ENCODE results near the gene SMYD3.
"Not testable (repeated sequence)": the region's sequence is repeated elsewhere in the genome, so short reads cannot be mapped to it uniquely, and the experiment has no call there.

SMYD3 gene

GRCh38 chr1:245753807-245754206 is 753.3 kb downstream of the SMYD3 start:
- Mint-ChIP-seq H3K4me1 (ENCODE audit: low read depth) (no peaks in the 10 kb centered on the region), H3K9me3 (peaks cover 19% of the 10 kb centered on the region), H3K27me3 (no peaks in the 10 kb centered on the region), H3K4me3 (no peak overlapping the region), H3K36me3 (ENCODE audit: low read depth) (peaks cover 47% of the 10 kb centered on the region), H3K27ac (no peak overlapping the region)

- H3K36me3 Mint-ChIP-seq (ENCODE audit: low read depth), result peaks cover 49% of the 10 kb centered on the region
- H3K4me1 Mint-ChIP-seq (ENCODE audit: low read depth), result no peaks in the 10 kb centered on the region
- no peak overlapping the region for H3K27ac Mint-ChIP-seq
- peaks cover 24% of the 10 kb centered on the region for H3K9me3 Mint-ChIP-seq
- H3K27me3 Mint-ChIP-seq, result no peaks in the 10 kb centered on the region
- no peak overlapping the region for H3K4me3 Mint-ChIP-seq
These were observed 754.5 kb downstream of the SMYD3 start for GRCh38 chr1:245752561-245752960.

DNA sequence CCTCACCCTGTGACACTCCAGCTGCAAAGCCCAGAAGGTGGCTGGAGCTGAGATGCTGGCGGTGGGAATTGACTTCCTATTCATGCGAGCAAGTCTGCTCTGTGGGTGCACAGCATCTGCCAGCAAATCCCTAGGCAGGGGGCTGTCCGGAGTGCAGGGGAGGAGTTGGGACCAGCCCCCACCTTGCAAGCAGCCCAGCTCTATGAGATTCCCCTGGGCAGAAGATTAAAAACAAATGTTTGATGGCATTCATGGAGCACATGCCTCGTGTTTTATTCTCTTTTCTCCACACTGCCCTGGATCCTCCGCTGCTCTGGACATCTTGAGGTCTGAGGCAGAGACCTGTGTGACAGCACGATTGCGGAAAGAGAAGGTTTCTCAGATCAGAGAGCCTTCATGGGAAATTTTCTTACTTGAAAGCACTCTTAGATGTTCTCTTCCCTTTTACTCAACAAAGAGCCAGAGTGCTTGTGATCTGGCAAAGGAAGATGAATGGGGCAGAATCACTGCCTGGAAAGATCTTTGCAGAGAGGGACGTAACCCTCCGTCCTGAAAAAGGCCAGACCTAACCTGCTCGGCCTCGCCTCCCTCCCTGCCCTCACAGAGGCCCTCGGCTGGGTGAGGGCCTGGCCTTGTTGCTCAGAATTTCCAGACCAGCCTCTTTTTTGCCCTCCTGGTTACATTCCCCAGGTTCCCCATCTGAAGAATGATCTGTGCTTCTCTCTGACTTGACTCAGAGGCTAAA is 755.2 kb downstream of the SMYD3 start:
- H3K4me3 Mint-ChIP-seq, result no peak overlapping the region
- no peak overlapping the region for H3K27ac Mint-ChIP-seq
- peaks cover 24% of the 10 kb centered on the region for H3K9me3 Mint-ChIP-seq
- H3K4me1 Mint-ChIP-seq (ENCODE audit: low read depth), result no peaks in the 10 kb centered on the region
- H3K27me3 Mint-ChIP-seq, result no peaks in the 10 kb centered on the region
- peaks cover 51% of the 10 kb centered on the region for H3K36me3 Mint-ChIP-seq (ENCODE audit: low read depth)

DNA sequence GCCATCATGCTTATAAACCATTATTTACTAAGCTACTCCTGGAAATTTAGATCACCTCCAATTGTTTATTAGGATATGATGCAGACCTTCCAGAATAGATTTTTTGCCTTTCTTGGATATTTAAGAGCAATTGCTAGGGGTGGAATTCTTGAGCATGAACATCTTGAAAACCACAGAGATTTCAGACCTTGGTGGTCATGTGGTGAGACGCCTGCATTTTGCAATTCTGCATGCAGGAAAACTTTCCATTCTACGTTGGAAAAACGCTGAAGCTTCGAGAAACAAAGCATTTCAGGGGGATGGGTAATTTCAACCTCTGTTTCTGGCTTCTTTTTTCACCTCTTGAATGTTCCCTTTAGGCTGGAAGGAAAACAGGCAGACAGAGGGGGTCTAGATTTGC is 756.0 kb downstream of the SMYD3 start:
- Mint-ChIP-seq H3K27me3 (no peaks in the 10 kb centered on the region), H3K27ac (no peak overlapping the region), H3K4me1 (ENCODE audit: low read depth) (no peaks in the 10 kb centered on the region), H3K9me3 (peaks cover 19% of the 10 kb centered on the region), H3K36me3 (ENCODE audit: low read depth) (peaks cover 53% of the 10 kb centered on the region), H3K4me3 (no peak overlapping the region)

DNA sequence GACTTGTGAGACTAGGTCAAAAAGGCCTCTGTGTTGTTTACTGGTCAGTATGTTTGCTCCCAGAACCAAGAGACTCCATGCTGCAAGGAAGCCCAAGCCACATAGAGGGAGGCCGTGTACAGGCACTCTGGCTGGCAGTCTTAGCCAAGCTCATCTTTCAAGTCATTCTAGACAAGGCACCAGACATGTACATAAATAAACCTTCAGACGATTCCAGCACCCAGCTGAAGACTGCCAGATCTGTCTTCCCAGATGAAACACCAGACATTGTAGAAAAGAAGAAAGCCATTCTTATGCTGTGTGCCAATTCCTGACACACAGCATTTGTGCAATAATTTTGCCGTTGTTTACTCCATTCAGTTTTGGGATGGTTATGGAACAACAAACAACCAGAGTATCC is 756.8 kb downstream of the SMYD3 start:
- H3K27me3 Mint-ChIP-seq, result no peaks in the 10 kb centered on the region
- peaks cover 55% of the 10 kb centered on the region for H3K36me3 Mint-ChIP-seq (ENCODE audit: low read depth)

DNA sequence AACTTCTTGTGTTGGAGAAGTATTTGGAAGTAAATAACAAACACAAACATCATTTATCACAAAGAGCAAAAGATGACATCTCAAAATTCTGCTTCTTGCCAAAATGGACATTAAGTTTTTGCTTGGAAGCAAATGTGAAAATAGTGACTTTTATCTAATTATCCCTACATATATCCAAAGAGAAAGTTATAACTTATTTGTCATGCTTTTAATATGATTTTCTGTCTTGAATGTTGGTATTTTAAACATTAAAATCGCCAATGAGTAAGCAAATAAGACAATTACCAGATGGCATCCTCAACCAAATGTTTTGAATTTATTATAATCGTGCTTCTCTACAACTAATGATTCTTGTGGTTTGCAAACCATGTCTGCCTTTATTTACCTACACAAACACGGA is 758.0 kb downstream of the SMYD3 start:
- no peak overlapping the region for H3K4me3 Mint-ChIP-seq
- H3K9me3 Mint-ChIP-seq, result peaks cover 23% of the 10 kb centered on the region
- peaks cover 59% of the 10 kb centered on the region for H3K36me3 Mint-ChIP-seq (ENCODE audit: low read depth)
- H3K27ac Mint-ChIP-seq, result no peak overlapping the region
- H3K27me3 Mint-ChIP-seq, result no peaks in the 10 kb centered on the region
- no peaks in the 10 kb centered on the region for H3K4me1 Mint-ChIP-seq (ENCODE audit: low read depth)

More for the DNA sequence above, 756.8 kb downstream of the SMYD3 start:
- H3K4me3 Mint-ChIP-seq, result no peak overlapping the region
- H3K9me3 Mint-ChIP-seq, result peaks cover 17% of the 10 kb centered on the region
- no peaks in the 10 kb centered on the region for H3K4me1 Mint-ChIP-seq (ENCODE audit: low read depth)
- H3K27ac Mint-ChIP-seq, result no peak overlapping the region

DNA sequence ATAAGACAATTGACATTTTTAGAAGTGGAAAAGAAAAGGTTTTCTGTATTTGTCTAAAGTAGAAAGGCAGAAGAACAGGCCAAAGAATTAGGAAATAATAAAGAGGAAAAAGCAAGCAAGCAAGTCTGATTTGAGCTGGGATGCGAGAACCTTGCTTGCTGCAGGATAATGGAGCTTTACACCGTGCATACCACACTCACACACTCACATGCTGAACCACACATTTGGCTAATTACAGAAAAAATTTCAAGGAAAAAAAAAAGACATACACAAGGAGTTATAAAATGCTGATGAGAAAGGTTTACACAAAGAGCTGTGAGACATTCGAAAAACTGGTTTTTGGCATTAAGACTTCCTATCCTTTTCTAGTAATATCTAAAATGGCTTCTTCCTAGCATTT is 758.4 kb downstream of the SMYD3 start:
- H3K27ac Mint-ChIP-seq, result no peak overlapping the region
- no peaks in the 10 kb centered on the region for H3K4me1 Mint-ChIP-seq (ENCODE audit: low read depth)
- H3K36me3 Mint-ChIP-seq (ENCODE audit: low read depth), result peaks cover 59% of the 10 kb centered on the region
- H3K4me3 Mint-ChIP-seq, result no peak overlapping the region
- peaks cover 24% of the 10 kb centered on the region for H3K9me3 Mint-ChIP-seq
- no peaks in the 10 kb centered on the region for H3K27me3 Mint-ChIP-seq

GRCh38 chr1:245748240-245748639 is 758.8 kb downstream of the SMYD3 start:
- H3K27ac Mint-ChIP-seq, result no peak overlapping the region
- H3K36me3 Mint-ChIP-seq (ENCODE audit: low read depth), result peaks cover 59% of the 10 kb centered on the region
- H3K27me3 Mint-ChIP-seq, result no peaks in the 10 kb centered on the region
- no peaks in the 10 kb centered on the region for H3K4me1 Mint-ChIP-seq (ENCODE audit: low read depth)
- peaks cover 24% of the 10 kb centered on the region for H3K9me3 Mint-ChIP-seq
- H3K4me3 Mint-ChIP-seq, result no peak overlapping the region

DNA sequence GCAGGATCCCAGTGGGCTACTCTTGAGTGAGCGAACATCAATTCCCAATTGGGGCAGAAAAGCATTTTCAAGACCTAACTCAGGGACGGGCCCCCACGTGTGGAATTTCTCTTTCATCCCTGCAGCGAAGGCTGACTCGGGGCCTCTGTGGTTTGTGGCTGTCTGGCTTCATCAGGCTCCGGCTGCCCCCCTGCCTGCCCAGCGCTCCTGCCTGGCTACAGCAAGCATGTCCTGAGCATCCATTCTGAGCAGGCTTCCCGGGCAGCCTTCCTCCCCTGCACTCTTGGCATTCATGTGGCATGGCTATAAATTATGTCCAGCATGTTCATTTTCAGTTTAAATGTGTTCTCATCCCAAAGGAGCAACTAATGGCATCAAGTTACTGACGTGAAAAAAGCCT is 764.2 kb downstream of the SMYD3 start:
- Mint-ChIP-seq H3K4me1 (ENCODE audit: low read depth) (no peaks in the 10 kb centered on the region), H3K9me3 (peaks cover 15% of the 10 kb centered on the region)

DNA sequence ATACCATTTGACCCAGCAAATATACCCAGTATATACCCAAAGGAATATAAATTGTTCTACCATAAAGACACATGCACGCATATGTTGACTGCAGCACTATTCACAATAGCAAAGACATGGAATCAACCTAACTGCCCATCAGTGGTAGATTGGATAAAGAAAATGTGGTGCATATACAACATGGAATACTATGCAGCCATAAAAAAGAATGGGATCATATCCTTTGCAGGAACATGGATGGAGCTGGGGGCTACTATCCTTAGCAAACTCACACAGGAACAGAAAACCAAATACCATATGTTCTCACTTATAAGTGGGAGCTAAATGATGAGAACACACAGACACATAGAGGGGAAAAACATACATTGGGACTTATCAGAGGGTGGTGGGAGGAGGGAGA is 766.7 kb downstream of the SMYD3 start:
- H3K9me3 Mint-ChIP-seq, result peaks cover 15% of the 10 kb centered on the region
- H3K4me1 Mint-ChIP-seq (ENCODE audit: low read depth); H3K4me3 Mint-ChIP-seq; H3K27ac Mint-ChIP-seq; H3K36me3 Mint-ChIP-seq (ENCODE audit: low read depth); H3K27me3 Mint-ChIP-seq: not testable (repeated sequence)

More for the DNA sequence above, 764.2 kb downstream of the SMYD3 start:
- no peaks in the 10 kb centered on the region for H3K27me3 Mint-ChIP-seq
- peaks cover 29% of the 10 kb centered on the region for H3K36me3 Mint-ChIP-seq (ENCODE audit: low read depth)
- no peak overlapping the region for H3K4me3 Mint-ChIP-seq
- no peak overlapping the region for H3K27ac Mint-ChIP-seq

- H3K9me3 Mint-ChIP-seq, result peaks cover 42% of the 10 kb centered on the region
- peaks cover 6% of the 10 kb centered on the region for H3K36me3 Mint-ChIP-seq (ENCODE audit: low read depth)
- no peak overlapping the region for H3K27ac Mint-ChIP-seq
- H3K4me3 Mint-ChIP-seq, result no peak overlapping the region
- no peaks in the 10 kb centered on the region for H3K27me3 Mint-ChIP-seq
- no peaks in the 10 kb centered on the region for H3K4me1 Mint-ChIP-seq (ENCODE audit: low read depth)
These were observed 776.3 kb downstream of the SMYD3 start for GRCh38 chr1:245730801-245731200.

DNA sequence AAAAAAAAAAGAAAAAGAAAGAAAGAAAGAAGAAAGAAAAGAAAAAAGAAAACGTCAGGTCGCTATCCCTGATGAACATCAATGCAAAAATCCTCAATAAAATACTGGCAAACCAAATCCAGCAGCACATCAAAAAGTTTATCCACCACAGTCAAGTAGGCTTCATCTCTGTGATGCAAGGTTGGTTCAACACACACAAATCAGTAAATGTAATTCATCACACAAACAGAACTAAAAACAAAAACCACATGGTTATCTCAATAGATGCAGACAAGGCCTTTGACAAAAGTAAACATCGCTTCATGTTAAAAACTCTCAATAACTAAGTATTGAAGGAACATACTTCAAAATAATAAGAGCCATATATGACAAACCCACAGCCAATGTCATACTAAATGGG is 779.0 kb downstream of the SMYD3 start:
- peaks cover 36% of the 10 kb centered on the region for H3K9me3 Mint-ChIP-seq
- not testable (repeated sequence) for H3K27me3 Mint-ChIP-seq; H3K36me3 Mint-ChIP-seq (ENCODE audit: low read depth); H3K4me1 Mint-ChIP-seq (ENCODE audit: low read depth); H3K4me3 Mint-ChIP-seq; H3K27ac Mint-ChIP-seq

DNA sequence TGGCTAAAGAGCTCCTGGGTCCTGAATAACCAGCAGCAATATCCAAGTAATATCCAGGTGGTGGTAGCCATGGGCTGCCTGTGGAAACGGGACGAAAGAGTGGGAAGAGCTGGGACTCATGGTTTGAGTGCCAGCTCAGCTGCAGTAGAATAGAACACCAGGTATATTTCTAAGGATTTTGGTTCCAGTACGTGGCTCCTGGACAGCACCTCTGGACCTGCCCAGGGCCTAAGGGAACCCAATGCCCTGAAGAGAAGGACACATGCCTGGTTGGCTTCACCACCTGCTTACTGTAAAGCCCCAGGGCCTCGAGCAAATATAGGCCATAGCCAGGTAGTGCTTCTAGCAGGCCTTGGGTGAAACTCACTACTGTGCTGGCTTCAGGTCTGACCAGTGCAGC is 785.6 kb downstream of the SMYD3 start:
- H3K27ac Mint-ChIP-seq, result no peak overlapping the region
- no peaks in the 10 kb centered on the region for H3K27me3 Mint-ChIP-seq
- no peaks in the 10 kb centered on the region for H3K4me1 Mint-ChIP-seq (ENCODE audit: low read depth)
- H3K4me3 Mint-ChIP-seq, result no peak overlapping the region
- peaks cover 5% of the 10 kb centered on the region for H3K36me3 Mint-ChIP-seq (ENCODE audit: low read depth)
- H3K9me3 Mint-ChIP-seq, result peaks cover 6% of the 10 kb centered on the region

GRCh38 chr1:245718951-245719350 is 788.1 kb downstream of the SMYD3 start:
- Mint-ChIP-seq H3K36me3 (ENCODE audit: low read depth) (no peaks in the 10 kb centered on the region), H3K4me3 (no peak overlapping the region), H3K27ac (no peak overlapping the region), H3K9me3 (no peaks in the 10 kb centered on the region), H3K27me3 (no peaks in the 10 kb centered on the region), H3K4me1 (ENCODE audit: low read depth) (no peaks in the 10 kb centered on the region)

- no peaks in the 10 kb centered on the region for H3K27me3 Mint-ChIP-seq
- H3K36me3 Mint-ChIP-seq (ENCODE audit: low read depth), result no peaks in the 10 kb centered on the region
- H3K9me3 Mint-ChIP-seq, result no peaks in the 10 kb centered on the region
- no peaks in the 10 kb centered on the region for H3K4me1 Mint-ChIP-seq (ENCODE audit: low read depth)
- H3K27ac Mint-ChIP-seq, result no peak overlapping the region
- no peak overlapping the region for H3K4me3 Mint-ChIP-seq
These were observed 789.0 kb downstream of the SMYD3 start for GRCh38 chr1:245718123-245718522.

GRCh38 chr1:245717611-245718010 is 789.5 kb downstream of the SMYD3 start:
- Mint-ChIP-seq H3K4me3 (no peak overlapping the region), H3K27ac (no peak overlapping the region), H3K9me3 (no peaks in the 10 kb centered on the region), H3K36me3 (ENCODE audit: low read depth) (no peaks in the 10 kb centered on the region), H3K27me3 (no peaks in the 10 kb centered on the region), H3K4me1 (ENCODE audit: low read depth) (no peaks in the 10 kb centered on the region)
